Bone marrow (tissue), 2 donors: ENCODE measurements around the gene ZNF576.
"Not testable (repeated sequence)": the region's sequence is repeated elsewhere in the genome, so short reads cannot be mapped to it uniquely, and the experiment has no call there.

ENCODE experiments used
- DNase-seq, 2 donors: peaks; one replicate each; lab custom pipeline; 2025; lab: John Stamatoyannopoulos, UW

The ZNF576 gene

DNA sequence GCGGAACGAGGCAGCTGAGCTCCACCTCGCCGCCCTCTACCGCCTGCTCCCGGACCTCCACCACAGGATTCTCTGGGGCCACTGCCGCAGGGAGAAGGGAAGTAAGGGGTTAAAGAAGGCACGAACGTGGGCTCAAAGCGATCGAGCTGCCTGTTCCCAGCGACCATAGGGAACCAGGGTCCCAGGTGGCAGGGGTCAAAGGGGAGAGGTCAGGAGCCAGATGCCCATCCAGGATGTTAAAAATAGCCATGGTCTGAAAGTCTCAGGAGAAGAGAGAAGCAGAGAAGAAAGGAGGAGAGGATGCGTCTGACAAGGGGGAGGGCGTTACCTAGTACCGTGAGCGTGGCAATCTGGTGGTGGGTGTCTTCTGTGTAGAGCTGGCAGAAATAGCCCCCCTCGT, 30.4 kb downstream of the ZNF576 start:
- no peak for DNase-seq

DNA sequence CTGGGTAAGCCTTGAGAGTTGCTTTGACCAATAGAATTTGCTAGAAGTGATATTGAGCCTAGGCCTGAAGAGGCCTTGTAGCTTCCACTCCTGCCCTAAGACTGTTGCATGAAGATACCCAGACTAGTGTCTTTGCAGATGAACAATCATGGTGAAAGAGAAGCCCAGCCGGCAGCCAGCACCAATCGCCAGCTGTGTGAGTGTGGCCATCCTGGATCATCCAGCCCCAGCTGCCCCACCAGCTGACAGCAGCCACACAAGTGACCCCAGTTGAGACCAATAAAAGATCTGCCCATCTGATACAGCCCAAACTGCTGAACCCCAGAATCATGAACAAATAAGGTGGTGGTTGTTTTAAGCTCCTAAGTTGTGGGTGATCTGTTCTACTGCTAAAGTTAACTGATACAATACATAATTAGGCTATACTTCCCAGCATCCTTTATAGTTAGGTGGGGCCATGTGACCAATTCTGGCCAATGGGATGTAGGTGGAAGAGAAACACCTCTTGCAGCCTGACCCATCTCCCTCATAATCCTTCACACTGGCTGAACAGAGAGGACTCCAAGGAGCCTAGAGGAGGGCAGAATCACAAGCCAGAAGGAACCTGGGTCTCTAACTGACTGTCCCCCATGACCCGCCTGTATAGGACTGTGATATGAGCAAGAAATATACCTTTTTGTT, 32.4 kb downstream of the ZNF576 start:
- no peak for DNase-seq

DNA sequence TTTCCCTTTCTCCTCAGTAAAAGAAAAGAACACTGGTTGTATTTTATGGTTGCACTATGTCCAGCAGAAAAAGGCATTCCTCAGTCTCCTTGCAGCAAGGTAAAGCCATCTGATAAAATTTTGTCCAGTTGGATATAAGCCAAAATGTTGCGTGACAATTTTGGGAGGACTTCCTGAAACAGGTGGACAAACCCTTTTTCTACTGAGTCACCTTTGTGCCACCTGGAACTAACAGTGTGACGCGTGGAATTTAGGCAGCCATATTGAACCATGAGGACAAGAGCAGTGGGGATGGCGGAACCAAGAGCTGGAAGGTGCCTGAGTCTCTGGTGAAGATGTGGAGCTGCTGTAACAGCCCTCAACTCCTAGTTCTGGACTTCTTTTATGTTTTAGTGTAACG, 35.1 kb downstream of the ZNF576 start:
- no peak for DNase-seq

DNA sequence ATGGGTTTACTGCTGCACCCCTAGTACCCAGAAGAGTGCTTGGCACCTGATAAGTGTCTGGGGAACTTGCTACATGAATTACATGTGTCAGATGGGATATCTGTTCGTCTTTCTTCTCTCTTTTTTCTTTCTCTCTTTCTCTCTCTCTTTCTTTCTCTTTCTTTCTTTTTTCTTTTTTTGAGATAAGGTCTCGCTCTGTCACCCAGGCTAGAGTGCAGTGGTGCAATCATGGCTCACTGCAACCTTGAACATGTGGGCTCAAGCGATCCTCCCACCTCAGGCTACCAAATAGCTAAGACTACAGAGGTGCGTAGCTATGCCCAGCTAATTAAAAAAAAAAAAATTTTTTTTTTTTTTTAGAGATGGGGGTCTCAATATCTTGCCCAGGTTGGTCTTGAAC, 37.1 kb downstream of the ZNF576 start:
- no peak for DNase-seq

DNA sequence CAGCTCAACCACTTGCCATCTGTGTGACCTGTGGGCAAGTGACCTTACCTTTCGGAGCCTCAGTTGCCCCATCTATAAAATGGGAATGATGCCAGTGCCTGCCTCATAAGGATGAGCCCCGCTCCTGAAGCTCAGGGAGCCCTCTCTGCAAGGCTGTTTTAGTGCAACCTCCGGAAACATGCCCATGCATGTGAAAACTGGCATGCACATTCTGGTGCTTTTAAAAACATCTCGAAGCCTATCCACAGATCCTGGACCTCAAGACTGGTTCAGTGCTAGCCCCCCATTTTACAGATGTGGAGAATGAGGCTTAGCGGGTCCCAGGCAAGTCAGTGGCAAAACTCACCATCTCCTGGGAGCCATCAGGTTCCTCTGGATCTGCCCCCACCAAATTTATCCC, 37.7 kb downstream of the ZNF576 start:
- DNase-seq, result no peak

DNA sequence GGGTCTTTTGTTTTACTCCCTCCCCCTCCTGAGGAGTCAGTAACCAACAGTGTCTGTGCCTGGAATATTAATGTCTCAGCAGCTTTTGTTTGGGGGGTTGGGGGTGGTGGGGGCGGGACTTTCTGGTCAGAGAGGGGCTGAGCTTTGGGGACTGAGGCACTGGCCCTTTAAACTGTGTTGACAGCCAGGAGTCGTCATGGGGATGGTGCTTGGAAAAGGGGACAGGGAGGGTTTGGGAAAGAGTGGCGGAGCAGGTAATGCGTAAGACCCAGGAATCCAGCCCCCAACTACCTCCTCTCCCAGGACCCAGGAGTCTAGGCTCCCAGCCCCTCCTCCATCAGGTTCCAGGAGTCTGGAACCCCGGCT, 38.1 kb downstream of the ZNF576 start:
- DNase-seq, result no peak

DNA sequence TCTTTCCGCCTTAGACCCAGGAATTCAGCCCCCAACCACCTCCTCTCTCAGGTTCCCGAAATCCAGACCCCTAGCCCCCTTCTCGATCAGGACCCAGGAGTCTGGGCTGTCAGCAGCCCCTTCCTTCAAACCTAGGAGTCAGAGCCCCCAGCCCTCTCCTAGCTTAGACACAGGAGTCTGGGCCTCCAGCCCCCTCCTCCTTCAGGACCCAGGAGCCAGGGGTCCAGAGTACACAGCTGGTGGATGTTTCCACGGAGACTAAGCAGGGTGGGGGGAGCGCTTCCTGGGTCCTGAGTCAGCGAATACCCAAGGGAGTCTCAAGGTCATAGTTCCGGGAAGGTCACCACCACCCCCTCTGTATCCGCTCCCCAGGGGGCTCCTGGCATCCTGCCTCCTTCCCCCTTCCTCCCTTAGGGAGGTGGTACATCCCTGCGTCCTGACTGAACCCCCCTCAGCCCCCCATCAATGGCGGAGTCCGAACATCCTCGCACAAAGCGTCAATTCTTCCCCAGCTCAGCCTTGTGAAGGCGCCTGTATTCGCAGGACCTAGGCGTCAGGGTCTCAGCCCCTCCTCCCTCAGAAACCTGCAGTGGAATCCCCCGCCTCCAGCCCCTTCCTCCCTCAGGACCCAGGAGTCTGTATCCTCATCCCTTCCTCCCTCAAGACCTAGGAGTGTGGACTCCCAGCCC, 38.6 kb downstream of the ZNF576 start:
- DNase-seq, result no peak

DNA sequence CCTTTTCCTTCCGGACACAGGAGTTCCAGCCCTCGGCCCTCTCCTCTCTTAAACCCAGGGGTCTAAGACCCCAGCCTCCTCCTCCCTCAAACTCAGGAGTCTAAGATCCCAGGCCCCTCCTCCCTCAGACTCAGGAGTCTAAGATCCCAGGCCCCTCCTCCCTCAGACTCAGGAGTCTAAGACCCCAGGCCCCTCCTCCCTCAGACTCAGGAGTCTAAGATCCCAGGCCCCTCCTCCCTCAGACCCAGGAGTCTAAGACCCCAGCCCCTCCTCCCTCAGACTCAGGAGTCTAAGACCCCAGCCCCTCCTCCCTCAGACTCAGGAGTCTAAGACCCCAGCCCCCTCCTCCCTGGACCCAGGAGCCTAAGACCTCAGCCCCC, 39.2 kb downstream of the ZNF576 start:
- not testable (repeated sequence) for DNase-seq

DNA sequence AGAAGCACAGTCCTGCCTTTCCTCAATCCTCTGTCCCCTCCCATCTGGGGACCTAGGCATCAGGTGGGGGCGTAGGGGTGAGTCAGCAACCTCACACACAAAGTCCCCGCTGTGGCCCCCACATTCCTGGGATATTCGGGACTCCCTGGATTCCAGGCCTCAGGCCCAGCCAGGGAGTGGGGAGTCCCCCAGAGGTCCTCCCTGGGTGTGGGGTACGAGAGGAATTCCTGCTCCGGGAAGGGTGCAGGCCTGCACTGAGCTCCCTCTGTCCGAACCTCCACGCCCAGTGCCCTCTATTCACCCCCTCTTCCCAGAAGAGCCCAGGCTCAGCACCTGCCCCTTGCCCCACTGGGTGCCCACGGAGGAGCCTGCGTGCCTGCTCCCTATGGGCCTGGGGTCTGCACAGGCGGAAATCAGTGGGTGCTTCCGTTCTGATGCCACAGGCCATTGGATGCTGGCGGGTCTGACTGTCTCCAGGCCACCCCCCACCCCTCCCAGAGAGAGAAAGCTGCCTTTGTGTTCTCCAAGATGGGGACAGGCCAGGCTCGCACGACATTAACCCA, 39.8 kb downstream of the ZNF576 start:
- DNase-seq, result no peak

DNA sequence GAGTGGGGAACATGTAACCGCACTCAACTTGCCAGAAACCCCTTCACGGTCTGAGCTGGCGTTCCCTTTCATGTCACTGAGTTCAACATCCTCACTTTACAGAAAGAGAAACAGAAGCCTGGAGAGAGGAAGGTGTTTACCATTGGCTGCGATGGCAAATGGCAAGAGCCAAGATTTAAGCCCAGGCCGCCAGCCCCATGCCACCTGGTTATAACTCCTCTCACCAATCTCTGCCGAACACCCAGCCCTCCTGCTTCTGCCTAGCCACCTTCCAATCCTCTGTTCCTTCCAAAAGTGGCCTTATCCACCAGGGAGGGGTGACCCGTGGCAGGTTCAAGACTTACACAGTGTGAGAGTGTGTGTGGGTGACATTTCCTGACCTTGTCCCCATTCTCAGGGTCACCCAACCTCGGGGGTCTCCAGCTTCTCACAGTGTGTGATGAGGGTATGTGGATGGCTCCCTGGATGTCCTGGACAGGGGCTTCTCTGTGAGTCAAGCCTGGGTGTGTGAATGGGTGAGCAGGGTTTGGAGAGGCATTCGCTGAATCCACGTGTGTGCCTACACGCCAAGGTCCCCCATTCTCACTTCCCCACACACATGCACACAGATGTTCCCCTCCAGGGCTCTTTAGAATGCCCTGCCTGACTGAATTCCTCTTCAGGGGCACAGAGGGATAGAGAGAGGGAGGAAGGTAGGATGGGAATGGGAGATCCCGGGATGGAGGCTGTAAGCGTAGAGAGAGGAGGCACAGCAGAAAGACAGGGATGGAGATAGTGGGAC, 42.0 kb downstream of the ZNF576 start:
- DNase-seq, result no peak

DNA sequence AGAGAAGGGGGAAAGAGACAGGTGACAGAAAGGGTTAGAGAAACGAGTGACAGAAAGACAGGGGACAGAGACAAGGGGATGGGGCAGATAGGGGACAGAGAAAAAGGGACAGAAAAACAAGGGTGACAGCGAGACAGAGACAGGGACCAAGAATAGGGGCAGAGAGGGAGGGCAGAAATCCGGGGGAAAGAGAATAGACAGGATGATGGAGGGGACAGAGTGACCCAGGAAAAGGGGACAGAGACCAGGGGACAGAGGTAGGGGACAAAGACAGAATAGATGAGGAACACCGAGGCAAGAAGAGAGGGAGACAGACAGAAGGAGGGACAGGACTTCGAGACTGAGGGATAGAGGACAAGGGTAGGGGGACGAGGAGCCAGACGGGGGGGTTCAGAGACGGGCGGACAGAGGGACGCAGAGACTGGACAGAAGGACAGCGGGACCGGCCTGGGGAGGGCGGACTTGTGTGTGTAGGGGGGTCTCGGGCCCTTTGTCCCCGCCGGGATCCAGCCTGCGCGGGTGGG, 42.7 kb downstream of the ZNF576 start:
- DNase-seq, result no peak

DNA sequence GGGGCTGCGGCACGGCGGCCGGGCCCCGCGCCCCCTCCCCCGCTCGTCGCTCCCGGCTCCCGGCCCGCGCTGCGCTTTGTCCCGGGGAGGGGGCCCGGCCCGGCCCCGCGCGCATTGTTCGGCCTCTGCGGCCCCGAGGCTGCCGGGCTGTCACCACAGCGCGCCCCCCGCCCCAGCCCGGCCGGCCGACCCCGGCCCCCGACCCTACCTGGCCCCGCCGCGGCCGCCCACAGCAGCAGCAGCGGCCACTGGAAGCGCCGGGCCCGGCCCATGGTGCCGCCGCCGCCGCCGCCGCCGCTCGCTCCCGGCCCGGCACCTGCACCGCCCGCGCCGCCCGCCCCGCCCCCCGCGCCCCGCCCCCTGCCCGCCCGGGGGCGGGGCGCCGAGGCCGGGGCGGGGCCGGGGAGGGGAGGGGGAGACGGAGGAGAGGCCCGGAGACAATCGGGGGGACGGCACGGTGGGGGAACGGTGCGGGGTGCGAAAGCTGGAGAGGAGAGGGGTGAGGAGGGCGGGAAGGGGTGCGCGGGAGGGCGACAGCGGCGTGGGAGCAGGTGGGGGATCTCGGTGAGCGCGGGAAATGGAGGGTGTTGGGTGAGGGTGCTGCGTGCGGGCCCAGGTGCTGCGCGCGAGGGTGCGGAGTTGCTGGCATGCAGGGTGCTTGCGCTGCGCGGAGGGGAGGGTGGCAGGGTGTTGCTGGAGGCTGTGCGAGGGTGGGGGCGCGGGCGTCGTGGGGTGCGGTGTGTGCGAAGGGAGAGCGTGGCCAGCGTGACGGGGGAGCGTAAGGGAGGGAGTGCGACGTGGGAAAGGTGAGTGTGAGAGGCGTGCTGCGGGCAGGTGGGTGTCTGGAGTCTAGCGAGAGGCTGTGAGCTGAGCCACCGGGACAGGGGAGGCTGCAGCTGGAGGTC, 43.4 kb downstream of the ZNF576 start, which contains the start of gene CADM4:
Gene CADM4 (minus strand): TSS at position 332 of the 905 bp plus-strand sequence. CDS start 60 bp downstream, at position 272.
- no peak for DNase-seq

DNA sequence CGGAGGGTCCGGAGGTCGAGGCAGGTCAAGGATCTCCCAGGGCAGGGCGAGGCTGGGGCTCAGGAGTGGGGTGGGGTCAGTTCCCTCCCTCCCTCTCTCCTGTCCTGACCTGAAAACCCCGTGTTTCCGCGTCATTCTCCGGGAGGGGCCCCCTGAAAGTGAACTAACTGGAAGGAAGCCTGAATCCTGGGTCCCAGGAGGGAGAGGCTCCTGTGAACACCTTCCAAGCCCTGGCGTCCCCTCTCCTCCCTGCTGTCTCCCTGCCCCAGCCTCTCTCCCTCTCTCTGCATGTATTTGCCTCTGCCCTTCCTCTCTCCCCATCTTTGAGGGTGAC, 44.0 kb downstream of the ZNF576 start:
- DNase-seq, result no peak

DNA sequence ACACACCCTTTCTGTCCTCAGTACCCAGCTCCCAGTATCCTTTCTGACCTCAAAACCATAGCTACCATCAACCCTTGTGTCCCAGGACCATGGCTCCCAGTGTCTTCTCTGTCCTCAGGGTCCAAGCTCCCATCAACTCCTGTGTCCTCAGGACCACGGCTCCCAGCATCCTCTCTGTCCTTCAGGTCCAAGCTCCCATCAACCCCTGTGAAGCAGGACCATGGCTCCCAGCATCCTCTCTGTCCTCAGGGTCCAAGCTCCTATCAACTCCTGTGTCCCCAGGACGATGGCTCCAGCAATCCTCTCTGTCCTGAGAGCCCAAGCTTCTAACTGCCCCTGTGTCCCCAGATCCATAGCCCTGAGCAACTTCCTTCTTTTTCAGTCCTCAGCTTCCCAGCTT, 44.9 kb downstream of the ZNF576 start:
- no peak for DNase-seq

DNA sequence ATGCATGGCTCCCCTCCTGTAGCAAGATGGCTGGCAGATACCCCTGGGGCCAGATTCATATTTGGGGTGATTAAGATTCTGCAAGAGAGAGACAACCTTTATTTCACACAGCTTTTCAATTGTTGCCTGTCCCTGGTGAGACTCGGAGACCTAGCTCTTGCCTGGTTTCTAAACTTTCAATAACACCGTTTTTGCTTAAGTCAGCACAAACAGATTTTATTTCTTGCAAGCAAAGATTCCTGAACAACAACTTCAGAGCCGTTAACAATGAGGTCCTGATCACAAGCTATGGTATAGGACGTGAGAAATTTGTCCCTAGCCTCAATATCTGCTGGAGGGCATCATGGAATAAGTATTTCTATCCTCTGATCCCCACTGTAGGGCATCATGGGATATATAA, 46.1 kb downstream of the ZNF576 start:
- no peak for DNase-seq

DNA sequence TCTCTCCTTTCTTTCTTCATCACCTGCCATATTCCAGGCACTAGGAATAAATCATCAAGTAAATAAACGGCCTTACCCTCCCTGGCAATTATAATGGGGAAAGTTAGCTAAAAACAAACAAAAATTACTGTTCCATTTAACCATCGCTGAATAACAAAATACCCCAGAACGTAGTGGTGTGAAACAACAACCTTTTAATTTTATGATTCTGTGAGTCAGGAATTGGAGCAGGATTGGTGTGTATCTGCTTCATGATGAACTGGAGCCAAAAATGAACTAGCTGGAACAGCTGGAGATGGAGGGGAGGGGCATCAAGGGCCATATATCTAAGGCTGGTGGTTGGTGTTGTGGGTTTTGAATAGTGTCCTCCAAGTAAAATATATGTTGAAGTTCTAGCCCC, 46.9 kb downstream of the ZNF576 start:
- DNase-seq, result no peak

DNA sequence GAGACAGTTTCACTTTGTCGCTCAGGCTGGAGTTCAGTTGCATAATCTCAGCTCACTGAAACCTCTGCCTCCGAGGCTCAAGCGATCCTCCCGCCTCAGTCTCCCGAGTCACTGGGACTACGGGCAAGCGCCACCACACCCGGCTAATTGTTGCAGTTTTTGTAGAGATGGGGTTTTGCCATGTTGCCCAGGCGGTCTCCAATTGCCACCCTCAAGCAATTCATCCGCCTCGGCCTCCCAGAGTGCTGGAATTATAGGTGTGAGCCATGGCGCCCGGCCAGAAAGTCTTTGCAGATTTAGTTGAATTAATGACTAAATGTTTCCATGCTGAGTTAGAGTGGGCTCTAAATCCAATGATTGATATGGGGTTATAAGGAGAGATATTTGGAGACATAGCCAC, 47.8 kb downstream of the ZNF576 start:
- DNase-seq, result no peak

DNA sequence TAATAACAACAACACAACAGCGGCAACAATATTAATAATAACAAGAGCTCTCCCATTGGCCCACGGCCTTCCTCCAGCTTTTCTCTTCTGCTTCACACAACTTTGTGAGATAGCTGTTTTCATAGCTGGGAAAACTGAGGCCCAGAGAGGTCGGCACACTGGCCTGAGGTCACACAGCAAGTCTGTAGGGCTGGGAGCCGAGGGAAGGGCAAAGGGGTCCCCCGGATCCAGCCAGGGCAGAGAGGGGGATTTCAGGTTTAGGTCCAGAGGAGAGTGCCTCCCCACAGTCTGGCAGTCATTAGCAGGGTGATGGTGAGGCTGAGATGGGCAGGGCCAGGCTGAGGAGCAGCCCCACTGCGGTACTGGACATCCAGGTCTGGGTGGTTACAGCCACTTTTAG, 52.2 kb downstream of the ZNF576 start:
- DNase-seq, result no peak

DNA sequence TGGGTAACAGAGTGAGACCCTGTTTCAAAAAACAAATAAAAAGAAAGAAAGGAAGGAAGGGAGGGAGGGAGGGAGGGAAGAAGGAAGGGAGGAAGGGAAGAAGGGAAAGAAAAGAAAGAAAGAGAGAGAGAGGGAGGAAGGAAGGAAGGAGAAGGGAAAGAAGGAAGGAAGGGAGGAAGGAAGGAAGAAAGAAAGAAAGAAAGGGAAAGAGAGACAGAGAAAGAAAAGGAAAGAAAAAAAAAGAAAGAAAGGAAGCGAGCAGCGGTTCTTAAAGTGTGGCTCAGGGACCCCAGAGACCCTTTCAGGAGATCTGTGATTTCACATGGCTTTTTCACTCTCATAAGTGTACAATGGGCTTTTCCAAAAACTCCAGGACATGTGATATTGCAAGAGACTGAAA, 53.1 kb downstream of the ZNF576 start:
- DNase-seq, result no peak

DNA sequence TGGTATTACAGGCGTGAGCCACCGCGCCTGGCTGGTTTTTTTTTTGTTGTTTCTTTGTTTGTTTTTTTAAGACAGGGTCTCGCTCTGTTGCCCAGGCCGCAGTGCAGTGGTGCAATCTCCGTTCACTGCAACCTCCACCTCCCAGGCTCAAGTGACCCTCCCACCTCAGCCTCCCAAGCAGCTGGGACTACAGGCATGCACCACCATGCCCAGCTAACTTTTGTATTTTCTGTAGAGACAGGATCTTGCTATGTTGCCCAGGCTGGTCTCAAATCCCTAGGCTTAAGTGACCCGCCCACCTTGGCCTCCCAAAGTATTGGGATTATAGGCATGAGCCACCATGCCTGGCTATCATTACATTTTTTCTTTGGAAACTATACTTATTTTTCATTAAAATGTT, 53.9 kb downstream of the ZNF576 start:
- DNase-seq, result not testable (repeated sequence)
